ENCODE data around the gene MED9.

Gene MED9

DNA sequence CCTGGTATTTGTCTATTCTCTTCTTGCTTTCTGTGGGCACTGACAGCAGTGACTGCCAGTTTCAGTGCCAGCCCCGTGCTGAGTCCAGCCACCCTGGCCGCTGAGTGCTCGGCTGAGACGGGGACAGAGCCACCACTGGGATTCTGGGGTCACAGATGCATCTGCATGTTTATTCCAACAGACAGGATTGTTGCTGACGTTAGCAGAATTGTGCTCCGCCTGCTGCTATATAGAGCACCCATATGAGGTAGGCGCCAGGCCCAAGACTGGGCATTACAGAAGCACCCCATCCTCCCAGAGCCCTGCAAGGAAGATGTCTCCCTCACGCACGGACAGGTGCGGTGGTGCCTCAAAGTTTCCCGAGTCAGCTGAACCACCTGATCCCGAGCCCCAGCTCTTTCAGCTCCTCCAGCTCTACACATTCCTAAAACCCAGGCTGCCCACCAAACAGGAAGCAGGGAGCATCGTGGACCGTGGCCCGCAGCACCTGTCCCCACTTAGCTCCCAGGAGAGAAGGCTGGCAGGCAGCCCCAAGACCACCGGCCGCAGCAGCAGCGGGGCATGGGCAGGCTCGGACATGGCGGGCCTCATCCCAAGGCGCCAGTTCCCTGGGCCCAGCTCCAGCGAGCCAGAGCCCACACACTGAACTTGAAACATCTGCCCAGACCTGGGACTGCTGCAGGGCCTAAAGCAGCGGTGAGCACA lies 64.3 kb downstream of the MED9 start:
- DNase-seq, result no peak

DNA sequence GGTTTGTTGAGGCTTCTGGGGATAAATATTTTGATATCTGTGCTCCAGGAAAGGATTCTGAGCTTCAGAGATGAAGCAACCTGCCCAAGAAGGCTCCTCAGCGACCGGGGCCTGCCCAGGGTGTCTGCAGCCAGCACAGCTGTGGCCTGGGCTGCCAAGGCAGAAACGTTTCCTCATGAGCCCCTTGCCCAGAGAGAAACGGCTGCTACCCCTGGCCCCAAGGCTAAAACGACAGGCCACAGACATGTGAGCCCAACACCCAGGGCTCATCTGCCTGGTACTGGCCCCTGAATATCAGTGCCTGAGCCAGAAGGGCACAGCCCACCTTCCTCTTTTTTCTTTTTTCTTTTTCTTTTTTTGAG lies 64.8 kb downstream of the MED9 start:
- DNase-seq, result no peak

Measured in activated CD4-positive, CD25-positive, alpha-beta regulatory T cell treated with anti-CD3 and anti-CD28 coated beads, Interleukin-2, amount 50 U/mL, for 72 hours (primary cell).